Lower leg skin (tissue), 4 donors: ENCODE data around the gene BOD1L1. TPM values are rescaled to one million over a fixed set of nuclear protein-coding genes. Genes with fewer than 3 reads are reported as not detected.

Experiments used
- DNase-seq, 2 donors: peaks; one replicate each; pipeline ENCODE4 v3.0.0-alpha.2; 2019; ENCODE audit warnings: low spot score in 2 of 2
- H3K4me3 ChIP-seq: fragments of 200-600 bp; sonication (generic); 2 replicates; pipeline ENCODE4 v1.5.1; 2017; ENCODE audit warnings: mild to moderate bottlenecking, low read depth; ENCODE audit not compliant: poor library complexity, severe bottlenecking
- CTCF ChIP-seq, 3 donors: fragments of 450-650 bp; IDR thresholded peaks; one replicate each; pipeline ENCODE4 v1.5.1; 2016; ENCODE audit warnings: antibody characterized with exemption in 3 of 3, mild to moderate bottlenecking in 3 of 3, moderate library complexity in 2 of 3
- POLR2A ChIP-seq, 2 donors: fragments of 450-650 bp; IDR thresholded peaks; one replicate each; pipeline ENCODE4 v1.6.1; 2016 to 2017; ENCODE audit warnings: antibody characterized with exemption in 2 of 2, mild to moderate bottlenecking in 1 of 2, moderate library complexity in 1 of 2
- WGBS, 2 donors: methylation state at CpG; one replicate each; pipeline ENCODE4 v1.1.5; 2018; 5-methylcytosine and 5-hydroxymethylcytosine counted together
- intact Hi-C: fragments of 100-400 bp; cut with DNase I; formaldehyde crosslinking; loops from one replicate; pipeline ENCODE4 v1.15.0; 2023; ENCODE audit warnings: low total_unique reads
- total RNA-seq, 4 donors: library from RNA; depleted of rRNA; stranded (reverse); fragments of >200 nt; gene quantifications; one replicate each; pipeline ENCODE4 v1.1.0, GENCODE V29; 2016

Gene BOD1L1
- total RNA-seq, 4 donors from 2014 or later: 25.3 to 32.7 (median 30.6) TPM

GRCh38 chr4:13659341-13660070 is 32.0 kb upstream of the BOD1L1 start:
- H3K4me3 ChIP-seq: no peak overlapping the region
- TF ChIP-seq CTCF (IDR thresholded peaks at IDR 0.05) (no peak), POLR2A (IDR thresholded peaks at IDR 0.05) (no peak)
- intact Hi-C loops: no loop called here
- WGBS, 2 donors: 68 to 70% methylated on average over 6 of the region's 6 CpGs
- no peak for DNase-seq

- intact Hi-C loops: no loop called here
- H3K4me3 ChIP-seq: no peak overlapping the region
- DNase-seq: peak; percentile 22 to 88
- WGBS, 2 donors: 12 to 15% methylated on average over 13 of the region's 13 CpGs
- no peak for TF ChIP-seq POLR2A (IDR thresholded peaks at IDR 0.05)
- TF ChIP-seq CTCF (IDR thresholded peaks at IDR 0.05): no peak
These were observed 29.3 kb upstream of the BOD1L1 start for GRCh38 chr4:13656569-13657405.

- no peak for TF ChIP-seq POLR2A (IDR thresholded peaks at IDR 0.05)
- 4 to 23% methylated on average over 28 to 31 of the region's 31 CpGs for WGBS, 2 donors
- intact Hi-C loops: no loop called here
- DNase-seq: peak; percentile 74 to 96
- H3K4me3 ChIP-seq: peak overlapping the region; percentile 4
These were observed 26.8 kb upstream of the BOD1L1 start for GRCh38 chr4:13654162-13654797.

- TF ChIP-seq POLR2A (IDR thresholded peaks at IDR 0.05): no peak
- no peak for TF ChIP-seq CTCF (IDR thresholded peaks at IDR 0.05)
- intact Hi-C loops: no loop called here
- no peak overlapping the region for H3K4me3 ChIP-seq
- WGBS, 2 donors: 42 to 57% methylated on average over 3 of the region's 3 CpGs
- DNase-seq: no peak
These were observed 26.2 kb upstream of the BOD1L1 start for GRCh38 chr4:13653766-13654161.

- 49 to 56% methylated on average over 6 of the region's 6 CpGs for WGBS, 2 donors
- intact Hi-C loops: loop anchor here (5.0 kb wide), 1 partner anchor 1430 kb away; no protein-coding TSS in a partner anchor
These were observed 19.5 kb upstream of the BOD1L1 start for GRCh38 chr4:13647031-13647430.

More at GRCh38 chr4:13647031-13647430, 19.5 kb upstream of the BOD1L1 start:
- TF ChIP-seq CTCF (IDR thresholded peaks at IDR 0.05) (no peak), POLR2A (IDR thresholded peaks at IDR 0.05) (no peak)
- DNase-seq: no peak
- H3K4me3 ChIP-seq: no peak overlapping the region
